Right cardiac atrium (tissue), 5 donors: ENCODE results near the gene SCAF1. TPM values are rescaled to one million over a fixed set of nuclear protein-coding genes. Genes with fewer than 3 reads are reported as not detected.

Source experiments
- ATAC-seq, 2 donors: fragments of 200-7000 bp; cut with Tn5 transposase; one replicate each; pipeline versions ENCODE4 v1.8.0 to v1.9.1; 2020; ENCODE audit warnings: moderate library complexity in 2 of 2, mild to moderate bottlenecking in 1 of 2
- DNase-seq, 3 donors: peaks; one replicate each; pipeline ENCODE4 v3.0.0-alpha.2; 2020
- H3K27ac ChIP-seq: one replicate; pipeline ENCODE4 v1.5.1; 2013; ENCODE audit warnings: mild to moderate bottlenecking, low read length, control low read depth, moderate library complexity
- H3K27me3 ChIP-seq: one replicate; pipeline ENCODE4 v1.6.1; 2013; ENCODE audit not compliant: control insufficient read depth, insufficient read depth
- H3K4me1 ChIP-seq: one replicate; pipeline ENCODE4 v1.6.1; 2013; ENCODE audit warnings: low read length; ENCODE audit not compliant: control insufficient read depth, insufficient read depth
- H3K4me3 ChIP-seq: one replicate; pipeline ENCODE4 v1.5.1; 2013; ENCODE audit warnings: low read length, control low read depth
- H3K9me3 ChIP-seq: one replicate; pipeline ENCODE4 v1.6.1; 2013; ENCODE audit warnings: low read length; ENCODE audit not compliant: control insufficient read depth
- WGBS: extraction: QIAGEN DNeasy Blood & Tissue Kit; methylation state at CpG from one replicate; pipeline ENCODE4 v1.1.7; 2013; 5-methylcytosine and 5-hydroxymethylcytosine counted together
- intact Hi-C, 4 donors: fragments of 100-400 bp; cut with DNase I; formaldehyde crosslinking; loops; one replicate each; pipeline versions ENCODE4 v1.11.0 to v1.14.0; 2022 to 2023
- long read RNA-seq, 4 donors: library from polyadenylated mRNA; unstranded; transcript quantifications; one replicate each; pipeline ENCODE4 v2.0.0, GENCODE V29; 2020 to 2021
- polyA plus RNA-seq: library from polyadenylated mRNA; stranded (reverse); fragments of 200-250 nt; gene quantifications from one replicate; pipeline ENCODE4 v1.2.3, GENCODE V29; 2013
- total RNA-seq, 4 donors: library from RNA; stranded (reverse); fragmentation: NEBNext Ultra II Directional; extraction: Animal tissue kit (Norgen Biotek cat#: 25700); gene quantifications; one replicate each; pipeline ENCODE4 v1.2.1, GENCODE V29; 2021
- donor health status: healthy with polysubstance abuse.
- donor health status: DM: no; HTN: yes; CAD: no.
- donor health status: DM: no; HTN: no; CAD: no.
- donor health status: DM: no; HTN: yes; CAD: no; lungs with severe emphysema.
- donor health status: DM: yes; HTN: yes; CAD: no.

Gene SCAF1
- total RNA-seq: 10 to 100 TPM; 41.8 to 52.7 (median 42.3) TPM
- 23.3 TPM for polyA plus RNA-seq
- long read RNA-seq, donor 1, partial matches to known transcripts: 77 of 78 reads
- long read RNA-seq, donor 1, other reads (novel, unspliced or antisense): 1 of 78 reads
- long read RNA-seq, donor 2, full-length matches to known transcripts: 1 of 47 reads
- long read RNA-seq, donor 2, partial matches to known transcripts: 46 of 47 reads
- long read RNA-seq, donor 2, other reads (novel, unspliced or antisense): 0 of 47 reads
- long read RNA-seq, donor 3, partial matches to known transcripts: 8 of 8 reads
- long read RNA-seq, donor 3, other reads (novel, unspliced or antisense): 0 of 8 reads
- long read RNA-seq, donor 4, partial matches to known transcripts: 41 of 42 reads
- long read RNA-seq, donor 4, other reads (novel, unspliced or antisense): 1 of 42 reads

GRCh38 chr19:49641688-49642491 lies at the start of gene SCAF1:
Gene SCAF1 (plus strand): TSS chr19:49642209. CDS start chr19:49645027, 2,818 bp downstream.
- peak; percentile 100 for DNase-seq
- H3K9me3 ChIP-seq: no peaks in the 10 kb centered on the region
- intact Hi-C loops: no loop called here
- H3K4me1 ChIP-seq: peaks cover 1% of the 10 kb centered on the region
- peak within 1 kb of the TSS; percentile 96 for H3K4me3 ChIP-seq
- H3K27ac ChIP-seq: peak within 1 kb of the TSS; percentile 99
- under 1% methylated on average over 87 of the region's 87 CpGs for whole genome bisulfite sequencing
- H3K27me3 ChIP-seq: no peaks in the 10 kb centered on the region
- peak; percentile 80 to 86 for ATAC-seq

DNA sequence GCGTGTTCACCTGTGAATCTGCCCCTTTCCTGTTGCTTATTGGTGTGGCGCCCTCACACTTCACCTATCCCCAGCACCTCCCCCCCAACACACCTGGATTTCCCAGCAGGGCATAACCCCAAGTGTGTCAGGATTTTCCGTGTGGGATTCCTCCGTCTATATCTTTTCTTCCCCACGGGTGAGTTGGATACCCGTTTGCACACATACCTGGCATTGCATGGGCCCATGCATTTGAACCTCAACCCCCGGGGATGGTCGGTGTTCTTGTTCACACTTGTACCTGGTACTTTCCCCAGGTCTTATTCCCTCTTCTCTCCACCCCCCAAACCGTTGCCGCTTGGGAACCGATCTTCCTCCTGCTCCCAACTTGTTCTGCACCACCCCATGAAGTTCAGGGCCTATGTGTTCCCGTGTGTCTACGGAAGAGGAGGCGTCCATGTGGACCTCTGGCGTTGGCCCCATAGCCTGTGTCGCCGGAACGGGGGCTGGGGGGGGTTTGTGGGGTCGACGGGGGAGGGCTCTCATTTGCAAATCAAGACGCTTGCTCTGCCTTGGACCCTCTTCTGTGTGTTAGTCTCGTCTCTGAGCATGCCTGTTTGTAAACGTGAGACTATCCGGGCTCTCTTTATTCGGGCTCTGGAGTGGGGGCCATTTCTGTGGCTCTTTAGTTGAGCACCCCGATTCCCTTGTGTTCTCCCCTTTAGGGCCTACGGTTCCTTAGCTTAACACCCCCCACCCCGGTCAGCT lies 49.4 kb upstream of the SCAF1 start:
- H3K4me3 ChIP-seq: peak overlapping the region; percentile 98
- intact Hi-C loops: loop anchor here in 2 of 4 donors (5.0 to 10.0 kb wide), 3 partner anchors 45 to 82 kb away; partner anchors contain the start of genes BCL2L12 (in 1 of the 2), IRF3 (in 1 of the 2) and PRMT1 (in 1 of the 2)
- no peaks in the 10 kb centered on the region for H3K9me3 ChIP-seq
- WGBS: 6% methylated on average over 28 of the region's 28 CpGs
- peak overlapping the region; percentile 9 for H3K27ac ChIP-seq
- H3K27me3 ChIP-seq: no peaks in the 10 kb centered on the region
- peaks cover 5% of the 10 kb centered on the region for H3K4me1 ChIP-seq
- ATAC-seq (no peak), DNase-seq (peak in 1 of 3 donors; percentile 60)

DNA sequence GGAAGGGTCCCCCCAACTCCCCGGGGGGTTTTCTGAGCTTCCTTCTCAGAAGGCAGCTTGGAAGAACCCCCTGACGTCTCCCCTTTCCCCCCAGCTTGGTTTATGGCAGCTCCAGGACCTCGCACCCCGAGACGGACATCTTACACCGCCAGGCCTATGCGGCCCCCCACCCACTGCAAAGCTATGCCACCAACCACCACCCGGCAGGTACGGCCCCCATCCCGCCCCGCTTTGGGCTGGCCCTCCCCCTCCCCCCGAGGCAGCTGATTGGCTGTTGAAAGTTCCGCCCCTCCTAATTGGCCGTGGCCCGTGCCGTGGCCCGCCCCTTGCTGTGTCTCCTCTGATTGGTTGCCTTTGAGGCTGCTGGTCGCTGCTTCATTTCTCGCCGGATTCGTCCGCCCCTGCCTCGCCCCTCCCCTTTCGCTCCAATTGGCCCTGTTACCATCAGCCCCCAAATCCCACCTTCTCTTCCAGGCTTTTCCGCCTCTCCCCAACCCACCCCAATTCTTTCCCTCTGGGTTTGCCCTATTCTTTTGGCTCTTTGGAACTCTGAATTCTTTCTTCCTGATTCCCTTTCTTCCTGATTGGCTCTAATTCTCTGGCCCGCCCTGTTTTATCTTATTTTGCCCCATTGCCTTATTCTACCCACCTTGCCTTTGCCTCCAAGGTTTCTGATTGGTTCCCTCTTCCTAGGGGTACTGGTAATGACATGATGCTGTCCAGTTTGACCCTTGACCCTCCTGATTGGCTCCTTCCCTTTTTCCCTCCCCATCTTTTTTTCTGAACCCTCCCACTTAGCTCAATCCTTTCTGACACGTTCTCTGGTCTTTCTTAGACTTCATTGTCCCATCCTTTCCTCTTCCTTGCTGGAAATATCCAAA lies 48.5 kb upstream of the SCAF1 start:
- Histone ChIP-seq H3K4me3 (peak overlapping the region; percentile 12), H3K4me1 (peaks cover 5% of the 10 kb centered on the region), H3K27me3 (no peaks in the 10 kb centered on the region), H3K9me3 (no peaks in the 10 kb centered on the region), H3K27ac (peak overlapping the region; percentile 80)
- intact Hi-C loops: loop anchor here in 2 of 4 donors (5.0 to 10.0 kb wide), 3 partner anchors 44 to 81 kb away; partner anchors contain the start of genes BCL2L12 (in 1 of the 2), IRF3 (in 1 of the 2) and PRMT1 (in 1 of the 2)
- ATAC-seq: peak; percentile 72 to 75
- WGBS: 8% methylated on average over 27 of the region's 27 CpGs
- DNase-seq: peak; percentile 95 to 97 (median 97)

DNA sequence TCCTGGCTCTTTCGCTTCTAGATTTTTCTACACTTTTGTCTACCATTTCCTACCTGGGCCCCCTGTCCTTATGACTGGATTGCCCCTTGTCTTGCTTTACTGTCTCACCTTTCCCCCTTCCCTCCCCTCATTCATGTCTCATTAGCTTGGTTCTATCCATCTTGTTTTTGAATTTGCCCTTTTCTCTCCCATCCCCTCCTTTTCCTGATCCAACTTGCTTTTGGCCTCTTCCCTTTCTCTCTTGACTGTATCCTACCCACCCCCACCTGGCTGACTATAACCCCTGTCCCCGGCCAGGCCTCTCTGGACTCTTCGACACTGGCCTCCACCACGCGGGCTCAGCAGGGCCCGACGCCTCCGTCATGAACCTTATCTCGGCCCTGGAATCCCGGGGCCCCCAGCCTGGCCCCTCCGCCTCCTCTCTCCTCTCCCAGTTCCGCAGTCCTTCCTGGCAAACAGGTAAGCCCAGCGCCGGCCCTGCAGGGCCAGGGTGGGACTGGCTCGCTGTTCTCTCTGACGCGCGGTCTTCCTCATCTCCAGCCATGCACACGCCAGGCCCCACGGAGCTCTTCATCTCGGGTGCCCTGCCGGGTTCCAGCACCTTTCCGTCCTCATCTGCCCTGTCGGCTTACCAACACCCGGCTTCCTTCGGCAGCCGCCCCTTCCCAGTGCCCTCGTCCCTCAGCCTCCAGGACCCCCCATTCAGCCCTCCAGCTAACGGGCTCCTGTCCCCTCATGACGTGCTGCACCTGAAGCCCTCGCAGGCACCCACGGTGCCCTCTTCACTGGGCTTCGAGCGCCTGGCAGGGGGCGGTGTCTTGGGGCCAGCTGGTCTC lies 47.6 kb upstream of the SCAF1 start:
- peaks cover 5% of the 10 kb centered on the region for H3K4me1 ChIP-seq
- peak in 2 of 3 donors; percentile 54 to 61 for DNase-seq

GRCh38 chr19:49594993-49595818 lies 46.8 kb upstream of the SCAF1 start:
- ATAC-seq (no peak), DNase-seq (peak in 2 of 3 donors; percentile 46 to 66)
- Histone ChIP-seq H3K27me3 (no peaks in the 10 kb centered on the region), H3K4me1 (peaks cover 5% of the 10 kb centered on the region), H3K27ac (no peak overlapping the region), H3K9me3 (no peaks in the 10 kb centered on the region), H3K4me3 (no peak overlapping the region)
- intact Hi-C loops: loop anchor here in 2 of 4 donors (5.0 to 10.0 kb wide), 3 partner anchors 42 to 80 kb away; partner anchors contain the start of genes BCL2L12 (in 1 of the 2), IRF3 (in 1 of the 2) and PRMT1 (in 1 of the 2)
- WGBS: 92% methylated on average over 35 of the region's 35 CpGs

More for the DNA sequence above, 47.6 kb upstream of the SCAF1 start:
- ATAC-seq: no peak
- no peak overlapping the region for H3K4me3 ChIP-seq
- H3K27ac ChIP-seq: no peak overlapping the region
- intact Hi-C loops: loop anchor here in 2 of 4 donors (5.0 to 10.0 kb wide), 3 partner anchors 43 to 80 kb away; partner anchors contain the start of genes BCL2L12 (in 1 of the 2), IRF3 (in 1 of the 2) and PRMT1 (in 1 of the 2)
- no peaks in the 10 kb centered on the region for H3K9me3 ChIP-seq
- 81% methylated on average over 35 of the region's 35 CpGs for WGBS
- no peaks in the 10 kb centered on the region for H3K27me3 ChIP-seq

DNA sequence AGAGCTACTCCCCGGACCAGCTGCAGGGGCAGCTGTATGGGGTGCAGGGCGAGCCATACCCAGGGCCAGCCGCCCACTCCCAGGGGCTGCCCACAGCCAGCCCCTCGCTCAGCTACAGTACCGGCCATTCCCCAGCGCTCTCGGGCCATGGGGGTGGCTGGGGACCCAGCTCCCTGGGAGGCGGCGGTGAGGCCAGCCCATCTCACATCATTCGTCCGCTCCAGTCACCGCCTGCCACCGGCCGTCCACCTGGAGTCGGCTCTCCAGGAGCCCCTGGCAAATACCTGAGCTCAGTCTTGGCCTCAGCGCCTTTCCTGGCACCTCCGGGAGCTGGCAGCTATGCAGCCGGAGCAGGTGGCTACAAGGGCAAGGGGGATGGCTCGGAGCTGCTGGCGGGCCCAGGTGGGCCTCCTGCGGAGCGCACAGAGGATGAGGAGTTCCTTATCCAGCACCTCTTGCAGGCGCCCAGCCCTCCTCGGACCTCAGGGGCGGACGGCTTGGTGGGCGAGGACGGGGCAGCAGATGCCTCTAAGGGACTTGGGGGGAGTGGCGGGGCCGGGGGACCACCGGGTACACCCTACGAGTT lies 46.1 kb upstream of the SCAF1 start:
- H3K27ac ChIP-seq: no peak overlapping the region
- DNase-seq: peak in 1 of 3 donors; percentile 64
- intact Hi-C loops: loop anchor here in 2 of 4 donors (10.0 kb wide), 2 partner anchors 69 to 79 kb away; partner anchors contain the start of genes BCL2L12 (in 1 of the 2), IRF3 (in 1 of the 2) and PRMT1 (in 1 of the 2)
- H3K9me3 ChIP-seq: no peaks in the 10 kb centered on the region
- peaks cover 5% of the 10 kb centered on the region for H3K4me1 ChIP-seq
- WGBS: 91% methylated on average over 32 of the region's 32 CpGs
- no peak overlapping the region for H3K4me3 ChIP-seq
- ATAC-seq: no peak
- H3K27me3 ChIP-seq: no peaks in the 10 kb centered on the region

DNA sequence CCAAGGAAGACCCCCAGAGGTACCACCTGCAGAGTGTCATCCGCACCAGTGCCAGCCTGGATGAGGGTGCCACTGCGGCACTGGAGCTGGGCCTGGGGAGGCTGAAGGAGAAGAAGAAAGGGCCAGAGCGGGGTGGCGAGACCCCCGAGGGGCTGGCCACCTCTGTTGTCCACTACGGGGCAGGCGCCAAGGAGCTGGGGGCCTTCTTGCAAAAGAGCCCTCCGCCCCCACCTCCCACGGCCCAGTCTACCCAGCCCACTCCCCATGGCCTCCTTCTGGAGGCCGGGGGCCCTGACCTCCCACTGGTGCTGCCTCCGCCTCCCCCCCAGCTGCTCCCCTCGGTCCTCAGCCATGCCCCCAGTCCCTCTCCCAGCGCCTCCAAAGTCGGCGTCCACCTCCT lies 45.6 kb upstream of the SCAF1 start:
- no peak overlapping the region for H3K4me3 ChIP-seq
- intact Hi-C loops: loop anchor here in 2 of 4 donors (10.0 kb wide), 2 partner anchors 68 to 78 kb away; partner anchors contain the start of genes BCL2L12 (in 1 of the 2), IRF3 (in 1 of the 2) and PRMT1 (in 1 of the 2)
- WGBS: 94% methylated on average over 15 of the region's 15 CpGs
- DNase-seq: peak in 1 of 3 donors; percentile 34
- no peak for ATAC-seq
- no peaks in the 10 kb centered on the region for H3K9me3 ChIP-seq
- no peak overlapping the region for H3K27ac ChIP-seq
- peaks cover 5% of the 10 kb centered on the region for H3K4me1 ChIP-seq
- H3K27me3 ChIP-seq: no peaks in the 10 kb centered on the region
